Measurements from ENCODE around the gene IFIT1B.
A peak's percentile ranks its signal among the peaks of the same experiment; 100 is the strongest.

IFIT1B gene

DNA sequence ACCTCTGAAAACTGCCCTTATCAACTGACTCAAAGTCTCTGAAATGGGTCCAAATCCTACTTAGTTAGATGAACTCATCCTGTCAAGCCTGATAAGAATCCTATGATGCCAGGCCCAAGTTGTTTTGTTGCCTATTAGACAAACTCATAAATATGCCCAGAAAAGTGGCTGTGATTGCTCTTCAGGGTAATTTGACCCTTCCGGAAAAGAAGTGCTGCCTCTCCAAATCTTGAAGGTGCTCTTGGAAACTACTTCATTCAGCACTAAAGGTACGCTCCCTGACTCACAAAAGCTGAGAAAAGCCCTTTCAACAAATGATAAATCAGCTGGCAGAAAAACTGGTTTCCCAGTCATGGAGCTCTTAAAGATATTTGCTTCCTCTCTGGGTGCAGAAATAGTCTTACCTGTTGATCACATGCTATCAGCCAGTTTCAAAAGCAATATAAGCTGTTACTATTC is 43.2 kb downstream of the IFIT1B start:
- H3K27me3 ChIP-seq (replicated peaks): no peaks in the 10 kb centered on the region
- in situ Hi-C loops (cut with HindIII; ENCODE audit: low pct_ligation_motif_present, low sequenced_read_pairs): no loop called here
- H3K4me3 ChIP-seq (ENCODE audit: low read depth, low read length): no peak overlapping the region
- H3K27ac ChIP-seq: no peak overlapping the region
- TF ChIP-seq, protein P1, sequence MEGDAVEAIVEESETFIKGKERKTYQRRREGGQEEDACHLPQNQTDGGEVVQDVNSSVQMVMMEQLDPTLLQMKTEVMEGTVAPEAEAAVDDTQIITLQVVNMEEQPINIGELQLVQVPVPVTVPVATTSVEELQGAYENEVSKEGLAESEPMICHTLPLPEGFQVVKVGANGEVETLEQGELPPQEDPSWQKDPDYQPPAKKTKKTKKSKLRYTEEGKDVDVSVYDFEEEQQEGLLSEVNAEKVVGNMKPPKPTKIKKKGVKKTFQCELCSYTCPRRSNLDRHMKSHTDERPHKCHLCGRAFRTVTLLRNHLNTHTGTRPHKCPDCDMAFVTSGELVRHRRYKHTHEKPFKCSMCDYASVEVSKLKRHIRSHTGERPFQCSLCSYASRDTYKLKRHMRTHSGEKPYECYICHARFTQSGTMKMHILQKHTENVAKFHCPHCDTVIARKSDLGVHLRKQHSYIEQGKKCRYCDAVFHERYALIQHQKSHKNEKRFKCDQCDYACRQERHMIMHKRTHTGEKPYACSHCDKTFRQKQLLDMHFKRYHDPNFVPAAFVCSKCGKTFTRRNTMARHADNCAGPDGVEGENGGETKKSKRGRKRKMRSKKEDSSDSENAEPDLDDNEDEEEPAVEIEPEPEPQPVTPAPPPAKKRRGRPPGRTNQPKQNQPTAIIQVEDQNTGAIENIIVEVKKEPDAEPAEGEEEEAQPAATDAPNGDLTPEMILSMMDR (IDR thresholded peaks at IDR 0.05; ENCODE audit: low read depth, low read length, missing control alignments): no peak
- H3K36me3 ChIP-seq (replicated peaks): no peaks in the 10 kb centered on the region
- no peak for DNase-seq

DNA sequence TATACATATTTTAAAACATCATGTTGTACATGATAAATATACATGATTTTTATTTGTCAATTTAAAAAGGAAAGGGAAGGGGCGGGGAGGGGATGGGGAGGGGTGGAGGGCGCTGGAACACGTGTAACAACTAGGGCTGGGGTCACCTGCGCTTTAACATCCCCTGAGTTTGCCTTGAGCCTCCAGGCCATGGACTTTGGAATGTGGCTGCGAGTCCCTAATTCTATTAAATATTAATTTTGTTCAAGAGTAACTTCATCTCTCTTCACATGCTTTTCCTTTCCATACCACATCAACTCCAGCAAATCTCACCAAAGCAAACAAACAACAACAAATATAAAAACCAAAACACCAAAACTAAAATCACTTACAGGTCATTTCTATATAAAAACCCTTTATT is 47.1 kb downstream of the IFIT1B start:
- TF ChIP-seq, protein P1 (IDR thresholded peaks at IDR 0.05; ENCODE audit: low read depth, low read length, missing control alignments): no peak
- Histone ChIP-seq H3K27ac (no peak overlapping the region), H3K4me3 (ENCODE audit: low read depth, low read length) (no peak overlapping the region), H3K27me3 (replicated peaks) (no peaks in the 10 kb centered on the region), H3K36me3 (replicated peaks) (no peaks in the 10 kb centered on the region)
- DNase-seq: no peak
- in situ Hi-C loops (cut with HindIII; ENCODE audit: low pct_ligation_motif_present, low sequenced_read_pairs): no loop called here

DNA sequence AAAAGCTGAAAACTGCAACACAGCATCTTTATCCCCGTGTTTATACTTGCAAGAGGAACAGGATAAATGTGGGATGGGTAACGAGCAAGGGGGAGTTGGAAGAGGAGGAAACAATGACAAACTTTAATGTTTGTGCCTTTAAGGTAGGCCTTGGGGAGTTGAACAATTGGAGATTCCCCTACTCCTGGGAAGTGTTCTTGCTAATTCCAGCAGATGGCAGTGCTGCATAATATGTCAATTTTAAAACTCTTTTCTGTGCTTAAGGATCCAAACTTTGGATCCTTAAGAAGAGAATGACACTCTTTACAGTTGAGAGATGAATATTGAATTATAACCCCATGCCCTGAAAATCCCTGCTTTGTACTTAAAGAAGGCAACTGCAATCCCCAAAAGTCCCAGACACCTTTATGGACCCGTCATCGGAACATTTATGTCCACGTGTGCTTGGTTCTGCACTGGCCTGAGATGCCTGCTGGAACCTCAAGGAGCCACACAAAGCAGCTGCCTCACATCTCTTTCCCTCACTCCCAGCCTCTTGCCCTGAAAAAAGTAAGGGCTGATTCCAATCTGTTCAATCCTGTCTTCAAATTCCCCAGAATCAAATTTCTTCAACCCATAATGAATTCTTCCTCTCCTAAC is 48.5 kb downstream of the IFIT1B start:
- peak; percentile 51 for DNase-seq
- H3K4me3 ChIP-seq (ENCODE audit: low read depth, low read length): no peak overlapping the region
- in situ Hi-C loops (cut with HindIII; ENCODE audit: low pct_ligation_motif_present, low sequenced_read_pairs): no loop called here
- H3K36me3 ChIP-seq (replicated peaks): no peaks in the 10 kb centered on the region
- H3K27me3 ChIP-seq (replicated peaks): no peaks in the 10 kb centered on the region
- TF ChIP-seq, protein P1 (IDR thresholded peaks at IDR 0.05; ENCODE audit: low read depth, low read length, missing control alignments): peak; percentile 74
- H3K27ac ChIP-seq: no peak overlapping the region

DNA sequence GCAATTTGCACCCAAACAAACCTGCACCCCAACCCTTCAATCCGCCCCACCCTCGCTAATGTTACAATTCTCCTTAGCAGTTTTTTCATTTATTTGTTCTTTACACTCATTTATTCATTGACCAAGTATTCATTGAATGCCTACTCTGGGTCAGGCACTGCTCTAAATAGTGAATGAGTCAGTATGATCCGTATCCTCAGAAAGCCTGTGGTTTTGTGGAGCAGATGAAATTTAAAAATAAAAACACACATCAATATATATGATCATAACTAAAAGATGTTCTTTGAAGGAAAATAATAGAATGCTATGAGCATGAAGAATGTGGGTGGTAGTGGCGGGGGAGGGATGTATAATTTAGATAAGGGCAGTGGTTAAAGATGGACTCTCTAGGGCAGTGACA is 49.8 kb downstream of the IFIT1B start:
- Histone ChIP-seq H3K36me3 (replicated peaks) (no peaks in the 10 kb centered on the region), H3K27ac (peak overlapping the region; percentile 62), H3K27me3 (replicated peaks) (no peaks in the 10 kb centered on the region), H3K4me3 (ENCODE audit: low read depth, low read length) (no peak overlapping the region)
- DNase-seq: peak; percentile 76
- in situ Hi-C loops (cut with HindIII; ENCODE audit: low pct_ligation_motif_present, low sequenced_read_pairs): no loop called here
- TF ChIP-seq, protein P1 (IDR thresholded peaks at IDR 0.05; ENCODE audit: low read depth, low read length, missing control alignments): no peak

DNA sequence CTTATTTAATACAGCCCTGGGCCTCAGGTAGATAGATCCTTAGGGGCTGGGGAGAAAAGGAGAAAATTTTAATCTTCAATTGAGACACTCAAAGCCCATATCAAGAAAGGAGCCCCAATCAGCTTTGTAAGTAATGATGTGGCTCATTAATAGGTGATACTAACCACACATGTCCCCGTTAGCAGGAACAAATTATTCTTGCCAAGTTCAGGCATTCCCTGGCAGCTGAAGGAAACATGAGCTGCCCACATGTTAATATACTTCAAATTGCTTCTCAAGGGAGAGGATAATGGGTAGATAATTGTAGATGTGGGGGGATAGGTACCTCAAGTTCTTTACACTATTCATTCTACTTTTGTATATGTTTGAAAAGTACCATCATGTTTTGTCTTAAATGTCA is 51.0 kb downstream of the IFIT1B start:
- DNase-seq: no peak
- H3K36me3 ChIP-seq (replicated peaks): no peaks in the 10 kb centered on the region
- H3K27ac ChIP-seq: no peak overlapping the region
- no peaks in the 10 kb centered on the region for H3K27me3 ChIP-seq (replicated peaks)
- no peak overlapping the region for H3K4me3 ChIP-seq (ENCODE audit: low read depth, low read length)
- TF ChIP-seq, protein P1 (IDR thresholded peaks at IDR 0.05; ENCODE audit: low read depth, low read length, missing control alignments): no peak
- in situ Hi-C loops (cut with HindIII; ENCODE audit: low pct_ligation_motif_present, low sequenced_read_pairs): no loop called here

DNA sequence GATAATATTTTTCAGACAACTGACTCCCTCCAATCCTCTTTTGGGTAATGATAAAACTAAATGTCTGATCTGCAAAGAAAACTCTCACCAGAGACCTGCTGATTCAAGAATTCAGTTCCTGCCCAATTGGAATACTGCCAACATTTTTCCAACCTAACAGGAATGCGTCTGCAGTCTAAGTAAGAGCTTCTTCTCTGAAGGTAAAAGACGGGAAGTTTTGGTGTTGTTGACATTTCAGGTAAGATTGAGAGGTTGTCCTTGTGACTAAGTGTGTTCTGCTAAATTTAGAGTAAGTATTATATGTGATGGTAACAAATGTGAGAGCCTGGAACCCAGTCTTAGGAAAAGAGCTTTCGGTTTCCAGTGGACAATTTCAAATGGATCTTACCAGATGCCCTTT is 54.1 kb downstream of the IFIT1B start:
- no peak overlapping the region for H3K27ac ChIP-seq
- DNase-seq: peak; percentile 55
- H3K36me3 ChIP-seq (replicated peaks): no peaks in the 10 kb centered on the region
- H3K4me3 ChIP-seq (ENCODE audit: low read depth, low read length): no peak overlapping the region
- H3K27me3 ChIP-seq (replicated peaks): no peaks in the 10 kb centered on the region
- in situ Hi-C loops (cut with HindIII; ENCODE audit: low pct_ligation_motif_present, low sequenced_read_pairs): no loop called here
- TF ChIP-seq, protein P1 (IDR thresholded peaks at IDR 0.05; ENCODE audit: low read depth, low read length, missing control alignments): no peak

Data from brain microvascular endothelial cell (primary cell).